Neural cell (in vitro differentiated cells): ENCODE data around the gene MAP7D2. TPM values are rescaled to one million over a fixed set of nuclear protein-coding genes. Genes with fewer than 3 reads are reported as not detected.

Experiments used
- H2AFZ ChIP-seq: fragments of 200-600, 300-800 bp; sonication (generic), shearing (Covaris generic); 2 replicates; pipeline ENCODE4 v1.6.0; 2014; ENCODE audit warnings: low read depth, mild to moderate bottlenecking, antibody characterized with exemption, low read length, moderate library complexity
- H3F3A ChIP-seq: fragments of 200-600 bp; shearing (Covaris generic); 2 replicates; pipeline ENCODE4 v1.6.1; 2016; ENCODE audit warnings: mild to moderate bottlenecking, moderate library complexity, mixed read lengths, antibody characterized with exemption, low read length; ENCODE audit not compliant: insufficient read depth, poor library complexity, severe bottlenecking
- H3K27ac ChIP-seq: fragments of 200-600, 300-800 bp; sonication (generic), shearing (Covaris generic); 2 replicates; pipeline ENCODE4 v1.5.1; 2014; ENCODE audit warnings: mild to moderate bottlenecking, low read length, moderate library complexity
- H3K27me3 ChIP-seq: fragments of 300-800, 200-600 bp; sonication (generic), shearing (Covaris generic); 2 replicates; pipeline ENCODE4 v1.6.0; 2014; ENCODE audit warnings: mild to moderate bottlenecking, low read depth, low read length, moderate library complexity; ENCODE audit not compliant: insufficient read depth
- H3K36me3 ChIP-seq: fragments of 300-800, 200-600 bp; sonication (generic), shearing (Covaris generic); 2 replicates; pipeline ENCODE4 v1.5.1; 2014; ENCODE audit warnings: mild to moderate bottlenecking, antibody characterized with exemption, low read length, moderate library complexity; ENCODE audit not compliant: insufficient read depth
- H3K4me2 ChIP-seq: fragments of 300-800, 200-600 bp; sonication (generic), shearing (Covaris generic); 2 replicates; pipeline ENCODE4 v1.6.0; 2014; ENCODE audit warnings: mild to moderate bottlenecking, low read length
- H3K4me3 ChIP-seq: fragments of 300-800, 200-600 bp; sonication (generic), shearing (Covaris generic); 2 replicates; pipeline ENCODE4 v1.5.1; 2014; ENCODE audit warnings: mild to moderate bottlenecking, low read length, moderate library complexity
- H3K79me2 ChIP-seq: fragments of 200-600 bp; shearing (Covaris generic); replicated peaks from 2 replicates; pipeline ENCODE4 v1.6.0; 2014; ENCODE audit warnings: mild to moderate bottlenecking, low read length, moderate library complexity; ENCODE audit not compliant: insufficient read depth
- H3K9ac ChIP-seq: fragments of 300-800, 200-600 bp; sonication (generic), shearing (Covaris generic); 2 replicates; pipeline ENCODE4 v1.6.1; 2016; ENCODE audit warnings: mild to moderate bottlenecking, low read length, mixed read lengths
- H3K9me2 ChIP-seq: fragments of 200-600 bp; shearing (Covaris generic); 2 replicates; pipeline ENCODE4 v1.6.1; 2016; ENCODE audit warnings: mild to moderate bottlenecking, low read length, mixed read lengths; ENCODE audit not compliant: insufficient read depth
- H3K9me3 ChIP-seq: fragments of 200-600, 300-800 bp; sonication (generic), shearing (Covaris generic); 2 replicates; pipeline ENCODE4 v1.6.1; 2016; ENCODE audit warnings: mild to moderate bottlenecking, mixed run types, low read length, moderate library complexity, mixed read lengths
- H4K20me1 ChIP-seq: fragments of 200-600 bp; shearing (Covaris generic); 2 replicates; pipeline ENCODE4 v1.6.1; 2016; ENCODE audit warnings: mild to moderate bottlenecking, mixed run types; ENCODE audit not compliant: insufficient read depth
- EP300 ChIP-seq: fragments of 450-650 bp; conservative IDR thresholded peaks from 2 replicates; pipeline ENCODE4 v1.6.1; 2014; ENCODE audit warnings: antibody characterized with exemption, mild to moderate bottlenecking, moderate library complexity; ENCODE audit not compliant: poor library complexity, severe bottlenecking
- EZH2 ChIP-seq: fragments of 200-600, 300-800 bp; shearing (Covaris generic), sonication (generic); IDR thresholded peaks from 2 replicates; pipeline ENCODE4 v1.6.1; 2014; ENCODE audit warnings: antibody characterized with exemption, low read length, borderline replicate concordance, mild to moderate bottlenecking; ENCODE audit not compliant: insufficient read depth, poor library complexity, severe bottlenecking
- MXI1 ChIP-seq: fragments of 450-650 bp; conservative IDR thresholded peaks from 2 replicates; pipeline ENCODE4 v1.6.1; 2014; ENCODE audit warnings: antibody characterized with exemption, mild to moderate bottlenecking; ENCODE audit not compliant: poor library complexity, severe bottlenecking
- POLR2AphosphoS5 ChIP-seq: IDR thresholded peaks from 2 replicates; pipeline ENCODE4 v1.6.1; 2012
- RAD21 ChIP-seq: fragments of 450-650 bp; conservative IDR thresholded peaks from 2 replicates; pipeline ENCODE4 v1.6.1; 2014; ENCODE audit warnings: antibody characterized with exemption, mild to moderate bottlenecking, moderate library complexity
- SMC3 ChIP-seq: fragments of 450-650 bp; conservative IDR thresholded peaks from 2 replicates; pipeline ENCODE4 v1.6.1; 2014; ENCODE audit warnings: antibody characterized with exemption, mild to moderate bottlenecking, moderate library complexity; ENCODE audit not compliant: poor library complexity
- TAF1 ChIP-seq: IDR thresholded peaks from 2 replicates; pipeline ENCODE4 v1.6.1; 2012; ENCODE audit warnings: low read depth
- polyA plus RNA-seq: library from polyadenylated mRNA; depleted of rRNA; stranded (reverse); fragments of >200 nt; gene quantifications from 2 replicates; pipeline ENCODE4 v1.2.3, GENCODE V29; 2014
- TF ChIP-seq, protein P1 (sequence below): fragments of 450-650 bp; IDR thresholded peaks from 2 replicates; pipeline ENCODE4 v1.5.1; 2014; ENCODE audit warnings: antibody characterized with exemption, mild to moderate bottlenecking, moderate library complexity; ENCODE audit not compliant: poor library complexity, severe bottlenecking
- TF ChIP-seq, protein P2 (sequence below): IDR thresholded peaks from 2 replicates; pipeline ENCODE4 v1.6.1; 2012; ENCODE audit warnings: borderline replicate concordance

The MAP7D2 gene
- polyA plus RNA-seq, 1 donor from 2014 or later = 6.4 TPM

- Histone ChIP-seq H3K4me3 (no peak overlapping the region), H3K79me2 (no peaks in the 10 kb centered on the region), H3K27ac (no peak overlapping the region), H3F3A (no peaks in the 10 kb centered on the region), H3K36me3 (no peaks in the 10 kb centered on the region), H3K27me3 (no peaks in the 10 kb centered on the region), H3K9ac (no peak overlapping the region), H3K9me2 (no peaks in the 10 kb centered on the region), H4K20me1 (no peaks in the 10 kb centered on the region), H3K4me2 (no peak overlapping the region), H2AFZ (no peak overlapping the region), H3K9me3 (no peaks in the 10 kb centered on the region)
- no peak for TF ChIP-seq POLR2AphosphoS5
- TF ChIP-seq MXI1 = no peak
These were observed 43.2 kb upstream of the MAP7D2 start for GRCh38 chrX:20159797-20160385.

DNA sequence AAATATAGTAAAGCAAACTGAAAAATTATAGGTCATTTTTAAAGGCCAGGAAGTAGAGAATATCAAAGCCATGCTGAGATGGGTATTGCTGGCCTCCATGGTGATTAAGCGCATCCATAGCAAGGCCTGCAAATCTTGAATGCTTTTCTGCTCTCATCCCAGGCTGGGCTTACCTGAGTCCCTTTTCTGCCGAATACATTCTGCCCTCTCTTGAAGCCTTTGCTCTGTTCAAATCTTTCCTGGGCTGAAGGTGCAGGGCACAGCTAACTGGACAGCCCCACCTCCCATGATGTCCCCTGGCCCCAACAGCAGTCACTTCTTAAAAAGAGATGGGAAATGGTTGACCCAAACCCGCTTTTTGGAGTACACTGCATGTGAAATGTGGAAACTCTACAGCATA is 35.0 kb upstream of the MAP7D2 start:
- no peaks in the 10 kb centered on the region for H3K27me3 ChIP-seq
- H2AFZ ChIP-seq = no peak overlapping the region
- H3K9me3 ChIP-seq = no peaks in the 10 kb centered on the region
- no peaks in the 10 kb centered on the region for H3K36me3 ChIP-seq
- H3K27ac ChIP-seq = no peak overlapping the region
- H3K9me2 ChIP-seq = no peaks in the 10 kb centered on the region
- no peak overlapping the region for H3K4me3 ChIP-seq
- H3K4me2 ChIP-seq = no peak overlapping the region
- no peaks in the 10 kb centered on the region for H3F3A ChIP-seq
- no peak overlapping the region for H3K9ac ChIP-seq
- no peaks in the 10 kb centered on the region for H3K79me2 ChIP-seq
- TF ChIP-seq EP300 (no peak), RAD21 (no peak), EZH2 (no peak), MXI1 (no peak), TAF1 (no peak), POLR2AphosphoS5 (no peak), SMC3 (no peak)
- TF ChIP-seq, protein P1, sequence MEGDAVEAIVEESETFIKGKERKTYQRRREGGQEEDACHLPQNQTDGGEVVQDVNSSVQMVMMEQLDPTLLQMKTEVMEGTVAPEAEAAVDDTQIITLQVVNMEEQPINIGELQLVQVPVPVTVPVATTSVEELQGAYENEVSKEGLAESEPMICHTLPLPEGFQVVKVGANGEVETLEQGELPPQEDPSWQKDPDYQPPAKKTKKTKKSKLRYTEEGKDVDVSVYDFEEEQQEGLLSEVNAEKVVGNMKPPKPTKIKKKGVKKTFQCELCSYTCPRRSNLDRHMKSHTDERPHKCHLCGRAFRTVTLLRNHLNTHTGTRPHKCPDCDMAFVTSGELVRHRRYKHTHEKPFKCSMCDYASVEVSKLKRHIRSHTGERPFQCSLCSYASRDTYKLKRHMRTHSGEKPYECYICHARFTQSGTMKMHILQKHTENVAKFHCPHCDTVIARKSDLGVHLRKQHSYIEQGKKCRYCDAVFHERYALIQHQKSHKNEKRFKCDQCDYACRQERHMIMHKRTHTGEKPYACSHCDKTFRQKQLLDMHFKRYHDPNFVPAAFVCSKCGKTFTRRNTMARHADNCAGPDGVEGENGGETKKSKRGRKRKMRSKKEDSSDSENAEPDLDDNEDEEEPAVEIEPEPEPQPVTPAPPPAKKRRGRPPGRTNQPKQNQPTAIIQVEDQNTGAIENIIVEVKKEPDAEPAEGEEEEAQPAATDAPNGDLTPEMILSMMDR = no peak
- TF ChIP-seq, protein P2, sequence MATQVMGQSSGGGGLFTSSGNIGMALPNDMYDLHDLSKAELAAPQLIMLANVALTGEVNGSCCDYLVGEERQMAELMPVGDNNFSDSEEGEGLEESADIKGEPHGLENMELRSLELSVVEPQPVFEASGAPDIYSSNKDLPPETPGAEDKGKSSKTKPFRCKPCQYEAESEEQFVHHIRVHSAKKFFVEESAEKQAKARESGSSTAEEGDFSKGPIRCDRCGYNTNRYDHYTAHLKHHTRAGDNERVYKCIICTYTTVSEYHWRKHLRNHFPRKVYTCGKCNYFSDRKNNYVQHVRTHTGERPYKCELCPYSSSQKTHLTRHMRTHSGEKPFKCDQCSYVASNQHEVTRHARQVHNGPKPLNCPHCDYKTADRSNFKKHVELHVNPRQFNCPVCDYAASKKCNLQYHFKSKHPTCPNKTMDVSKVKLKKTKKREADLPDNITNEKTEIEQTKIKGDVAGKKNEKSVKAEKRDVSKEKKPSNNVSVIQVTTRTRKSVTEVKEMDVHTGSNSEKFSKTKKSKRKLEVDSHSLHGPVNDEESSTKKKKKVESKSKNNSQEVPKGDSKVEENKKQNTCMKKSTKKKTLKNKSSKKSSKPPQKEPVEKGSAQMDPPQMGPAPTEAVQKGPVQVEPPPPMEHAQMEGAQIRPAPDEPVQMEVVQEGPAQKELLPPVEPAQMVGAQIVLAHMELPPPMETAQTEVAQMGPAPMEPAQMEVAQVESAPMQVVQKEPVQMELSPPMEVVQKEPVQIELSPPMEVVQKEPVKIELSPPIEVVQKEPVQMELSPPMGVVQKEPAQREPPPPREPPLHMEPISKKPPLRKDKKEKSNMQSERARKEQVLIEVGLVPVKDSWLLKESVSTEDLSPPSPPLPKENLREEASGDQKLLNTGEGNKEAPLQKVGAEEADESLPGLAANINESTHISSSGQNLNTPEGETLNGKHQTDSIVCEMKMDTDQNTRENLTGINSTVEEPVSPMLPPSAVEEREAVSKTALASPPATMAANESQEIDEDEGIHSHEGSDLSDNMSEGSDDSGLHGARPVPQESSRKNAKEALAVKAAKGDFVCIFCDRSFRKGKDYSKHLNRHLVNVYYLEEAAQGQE = no peak
- no peaks in the 10 kb centered on the region for H4K20me1 ChIP-seq

DNA sequence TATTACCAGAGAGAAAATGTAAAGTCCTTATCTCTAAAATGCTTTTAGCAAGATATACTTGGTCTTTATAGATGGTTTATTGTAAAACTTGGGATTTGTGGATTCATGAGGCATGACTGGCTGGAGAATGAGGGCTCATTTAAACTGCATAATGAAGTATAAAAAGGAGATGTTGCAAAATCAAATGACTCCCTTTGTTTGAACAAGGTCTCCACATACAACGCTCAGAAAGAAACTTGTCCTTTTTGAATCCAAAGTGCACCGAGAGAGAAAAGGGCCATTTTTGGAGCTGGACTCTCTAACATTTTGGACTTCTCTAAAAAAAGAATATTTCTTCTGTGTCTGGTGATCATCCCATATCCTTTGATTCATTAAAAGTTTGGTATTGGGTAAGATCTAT is 32.6 kb upstream of the MAP7D2 start:
- Histone ChIP-seq H3K79me2 (no peaks in the 10 kb centered on the region), H2AFZ (no peak overlapping the region), H4K20me1 (no peaks in the 10 kb centered on the region), H3K36me3 (no peaks in the 10 kb centered on the region), H3K27ac (no peak overlapping the region), H3F3A (no peaks in the 10 kb centered on the region), H3K4me2 (no peak overlapping the region), H3K9me3 (no peaks in the 10 kb centered on the region), H3K27me3 (no peaks in the 10 kb centered on the region), H3K4me3 (no peak overlapping the region), H3K9ac (no peak overlapping the region), H3K9me2 (no peaks in the 10 kb centered on the region)
- TF ChIP-seq MXI1 (no peak), EP300 (no peak), SMC3 (no peak), POLR2AphosphoS5 (no peak), RAD21 (no peak), TAF1 (no peak), EZH2 (no peak)
- TF ChIP-seq, protein P1 = no peak
- TF ChIP-seq, protein P2 = no peak
